ENCODE measurements around the gene TYW5.

DNA sequence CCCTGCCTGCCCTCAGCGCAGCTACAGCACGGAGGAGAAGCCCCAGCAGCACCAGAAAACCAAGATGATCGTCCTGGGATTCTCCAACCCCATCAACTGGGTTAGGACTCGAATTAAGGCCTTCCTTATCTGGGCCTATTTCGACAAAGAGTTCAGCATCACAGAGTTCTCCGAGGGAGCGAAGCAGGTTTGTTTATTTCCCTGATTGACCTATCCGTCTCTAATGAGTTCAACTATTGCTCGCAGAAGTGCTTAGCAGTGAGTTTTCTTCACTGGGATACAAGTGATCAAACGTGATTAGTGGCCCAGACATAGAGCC, 730 bp upstream of the TYW5 start:
- TF ChIP-seq CTCF (IDR thresholded peaks at IDR 0.05; ENCODE audit: low read length), result no peak
- no peak for TF ChIP-seq EZH2 (IDR thresholded peaks at IDR 0.05; ENCODE audit: borderline replicate concordance, low read length)

Measured in OCI-LY1 (cell line).